C4-2B (cell line): ENCODE measurements around the gene GAB1.

Experiments
- H3K27ac ChIP-seq: fragments of 450-650 bp; 2 replicates; pipeline ENCODE4 v1.5.1; 2017
- ZFX ChIP-seq: fragments of 450-650 bp; IDR thresholded peaks from 2 replicates; pipeline ENCODE4 v1.6.1; 2017
- TF ChIP-seq, protein P1 (sequence below): fragments of 450-650 bp; conservative IDR thresholded peaks from 2 replicates; pipeline ENCODE4 v1.5.1; 2017; ENCODE audit warnings: mild to moderate bottlenecking

GAB1 gene

DNA sequence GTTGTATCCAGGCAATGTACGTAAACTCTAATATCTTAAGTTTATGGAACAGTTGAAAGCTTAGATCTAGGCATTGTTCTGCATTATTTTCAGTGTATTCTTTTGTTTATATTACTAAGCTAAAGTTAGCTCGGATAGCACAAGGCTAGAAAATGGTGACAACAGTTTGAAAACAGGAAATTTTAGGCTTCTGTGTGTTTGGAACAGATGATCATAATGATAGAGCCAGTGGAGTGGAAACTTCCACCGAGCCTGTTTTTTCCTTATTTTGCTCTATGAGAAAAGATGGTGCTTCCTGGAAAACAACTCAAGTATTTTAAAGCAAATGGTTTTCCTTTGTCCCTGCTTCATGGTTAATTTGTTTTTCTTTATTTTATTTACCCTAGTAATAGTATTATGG, 70.8 kb downstream of the GAB1 start:
- no peak overlapping the region for H3K27ac ChIP-seq
- TF ChIP-seq ZFX, result no peak
- TF ChIP-seq, protein P1, sequence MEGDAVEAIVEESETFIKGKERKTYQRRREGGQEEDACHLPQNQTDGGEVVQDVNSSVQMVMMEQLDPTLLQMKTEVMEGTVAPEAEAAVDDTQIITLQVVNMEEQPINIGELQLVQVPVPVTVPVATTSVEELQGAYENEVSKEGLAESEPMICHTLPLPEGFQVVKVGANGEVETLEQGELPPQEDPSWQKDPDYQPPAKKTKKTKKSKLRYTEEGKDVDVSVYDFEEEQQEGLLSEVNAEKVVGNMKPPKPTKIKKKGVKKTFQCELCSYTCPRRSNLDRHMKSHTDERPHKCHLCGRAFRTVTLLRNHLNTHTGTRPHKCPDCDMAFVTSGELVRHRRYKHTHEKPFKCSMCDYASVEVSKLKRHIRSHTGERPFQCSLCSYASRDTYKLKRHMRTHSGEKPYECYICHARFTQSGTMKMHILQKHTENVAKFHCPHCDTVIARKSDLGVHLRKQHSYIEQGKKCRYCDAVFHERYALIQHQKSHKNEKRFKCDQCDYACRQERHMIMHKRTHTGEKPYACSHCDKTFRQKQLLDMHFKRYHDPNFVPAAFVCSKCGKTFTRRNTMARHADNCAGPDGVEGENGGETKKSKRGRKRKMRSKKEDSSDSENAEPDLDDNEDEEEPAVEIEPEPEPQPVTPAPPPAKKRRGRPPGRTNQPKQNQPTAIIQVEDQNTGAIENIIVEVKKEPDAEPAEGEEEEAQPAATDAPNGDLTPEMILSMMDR, result no peak

DNA sequence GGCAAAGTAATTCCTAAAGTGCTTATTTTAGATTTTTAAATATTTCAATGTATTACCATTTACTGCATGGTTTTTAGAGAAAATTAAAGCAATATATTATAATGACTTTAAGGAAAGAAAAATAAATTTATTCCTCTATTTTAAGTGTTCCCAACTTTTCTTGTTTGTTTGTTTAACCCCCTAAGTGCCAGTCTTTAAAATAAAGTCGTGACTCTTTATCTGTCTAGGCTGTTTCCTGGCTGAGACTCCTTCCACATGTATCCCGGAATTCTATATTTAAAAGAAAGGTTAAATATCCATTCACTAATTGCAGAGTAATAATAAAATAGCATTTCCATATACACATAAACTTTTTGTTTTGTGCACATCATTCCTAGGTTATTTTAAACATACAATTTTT, 71.2 kb downstream of the GAB1 start:
- no peak for TF ChIP-seq ZFX
- TF ChIP-seq, protein P1, result no peak
- no peak overlapping the region for H3K27ac ChIP-seq

DNA sequence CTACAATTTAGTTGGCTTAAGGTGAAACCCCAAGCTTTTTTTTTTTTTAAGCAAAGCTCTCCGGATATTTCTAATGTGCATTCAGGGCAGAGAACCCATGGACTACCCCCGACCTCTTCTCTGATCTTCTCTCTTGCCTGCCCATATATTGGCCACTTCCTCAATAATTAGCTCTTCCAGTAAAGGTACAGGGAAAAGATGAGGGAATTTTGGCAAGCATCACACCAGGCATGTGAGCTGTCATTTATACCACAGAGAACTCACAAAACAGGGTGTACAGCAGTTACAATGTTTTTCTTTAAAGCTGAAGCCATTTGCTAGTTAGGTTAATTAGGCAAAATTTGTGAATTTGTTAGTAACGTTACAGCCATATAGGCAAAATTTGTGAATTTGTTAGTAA, 73.3 kb downstream of the GAB1 start:
- TF ChIP-seq ZFX, result no peak
- TF ChIP-seq, protein P1, result no peak
- no peak overlapping the region for H3K27ac ChIP-seq

DNA sequence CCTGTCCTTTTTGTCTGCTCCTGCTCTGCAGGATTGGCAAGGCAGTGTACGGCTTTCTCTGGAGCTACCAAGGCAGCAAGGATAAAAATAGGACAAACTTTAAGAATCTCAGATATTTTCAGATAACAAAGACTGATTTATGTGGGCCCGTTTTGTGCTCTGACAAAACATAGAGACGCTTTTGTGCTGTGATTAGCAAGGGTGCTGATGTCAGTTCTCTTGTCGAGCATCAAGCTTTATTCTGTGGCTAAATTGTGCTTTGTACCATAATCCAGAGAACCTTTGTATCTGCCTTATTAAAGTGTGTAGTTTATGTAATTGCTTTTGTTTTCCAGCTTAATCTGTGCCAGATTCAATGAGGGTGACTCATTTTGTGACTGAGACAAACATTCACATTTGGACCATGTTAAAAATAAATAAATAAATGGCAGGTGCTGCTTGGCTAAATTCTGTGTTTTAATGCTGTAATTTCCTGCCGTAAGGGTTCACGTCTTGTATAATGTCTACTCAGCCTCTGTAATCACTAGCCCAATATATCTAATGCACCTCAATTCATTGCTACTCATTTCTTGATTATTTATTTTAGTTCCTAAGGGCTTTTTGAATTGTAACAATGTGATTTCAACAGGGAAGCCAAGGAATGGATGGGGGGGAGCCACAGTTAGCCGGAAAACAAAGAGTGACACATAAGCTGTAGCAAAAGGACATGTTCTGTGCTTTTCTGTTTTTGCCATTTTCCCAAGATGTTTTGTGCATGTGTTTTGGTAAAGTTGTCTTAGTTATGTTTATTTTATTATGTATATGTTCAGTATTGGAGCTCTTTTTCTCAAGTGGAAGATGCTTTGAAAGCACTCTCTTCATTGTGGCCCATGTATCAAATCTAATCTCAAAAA, 75.1 kb downstream of the GAB1 start:
- TF ChIP-seq, protein P1, result no peak
- no peak for TF ChIP-seq ZFX
- H3K27ac ChIP-seq, result no peak overlapping the region

DNA sequence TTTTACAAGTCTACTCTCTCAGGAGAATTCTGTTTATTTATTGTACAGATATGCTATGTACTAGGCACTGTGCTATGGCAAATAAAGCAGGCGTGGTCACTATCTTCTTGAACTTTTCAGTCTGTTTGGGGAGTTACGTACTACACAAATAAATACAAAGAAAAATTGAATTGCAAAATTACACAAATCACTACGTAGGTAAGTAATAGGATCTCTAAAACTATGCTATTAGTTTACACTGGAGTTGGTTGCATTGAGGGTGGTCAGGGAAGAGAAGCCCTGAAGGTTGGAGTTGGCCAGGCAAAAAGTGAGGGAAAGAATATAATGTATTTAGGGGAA, 75.7 kb downstream of the GAB1 start:
- no peak overlapping the region for H3K27ac ChIP-seq
- TF ChIP-seq, protein P1, result no peak
- no peak for TF ChIP-seq ZFX

DNA sequence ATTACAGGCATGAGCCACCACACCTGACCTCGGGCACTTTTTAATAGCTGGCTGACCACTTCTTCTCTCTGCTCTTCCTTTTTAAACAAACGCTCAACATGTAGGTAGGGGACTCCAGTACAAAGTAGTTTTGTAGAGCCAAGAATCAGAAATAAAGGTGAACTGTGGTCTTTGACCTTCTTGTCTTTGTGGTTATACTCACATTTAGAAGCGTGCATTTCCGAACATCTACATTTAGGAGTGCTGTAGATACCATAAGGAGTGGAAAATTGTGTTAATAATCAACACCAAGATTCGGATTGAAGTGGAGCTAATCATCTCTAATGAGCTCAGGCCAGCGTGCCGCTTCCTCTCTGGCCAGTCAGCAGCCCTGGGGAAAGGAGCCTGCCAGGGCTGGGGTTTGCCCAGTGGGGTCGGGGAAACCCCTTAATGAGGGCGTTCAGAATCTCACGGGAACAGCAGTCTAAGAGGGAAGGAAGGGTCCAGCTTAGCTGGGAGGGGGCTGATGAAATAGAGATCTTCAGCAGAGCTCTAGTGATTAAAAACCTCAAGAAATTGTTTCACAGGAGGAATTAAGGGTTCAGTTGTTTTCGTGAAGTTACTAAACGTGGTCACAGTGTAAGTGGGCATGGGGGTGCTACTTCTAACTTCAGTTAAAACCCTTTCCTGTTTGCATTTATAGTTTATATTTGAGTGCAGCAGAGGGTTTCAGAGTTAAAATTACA, 81.2 kb downstream of the GAB1 start:
- no peak overlapping the region for H3K27ac ChIP-seq
- no peak for TF ChIP-seq ZFX
- TF ChIP-seq, protein P1, result no peak

DNA sequence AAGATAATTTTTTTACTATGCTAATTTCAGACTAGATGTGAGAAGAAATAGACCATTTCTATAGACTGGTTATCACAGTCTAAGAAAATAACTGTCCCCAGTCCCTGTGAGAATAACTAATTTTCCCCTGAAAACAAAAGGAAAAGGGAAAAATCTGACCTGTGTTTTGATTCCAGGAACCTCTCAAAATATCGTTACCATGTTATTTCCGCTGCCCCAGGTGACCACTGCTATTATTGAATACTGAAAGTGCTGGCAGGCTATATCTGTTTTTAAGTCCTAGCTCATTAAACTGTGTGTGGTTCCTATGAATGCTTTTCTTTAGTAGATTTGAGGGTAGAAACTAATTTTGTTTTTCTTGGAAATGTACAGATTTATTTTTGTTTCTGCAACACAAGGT, 83.6 kb downstream of the GAB1 start:
- no peak overlapping the region for H3K27ac ChIP-seq
- TF ChIP-seq, protein P1, result no peak
- TF ChIP-seq ZFX, result no peak
